ENCODE data around the gene ZNF543.

ZNF543 gene

GRCh38 chr19:57280962-57281400 is 39.3 kb upstream of the ZNF543 start:
- TF ChIP-seq ZFX (IDR thresholded peaks at IDR 0.05) (no peak), CTCF (conservative IDR thresholded peaks at IDR 0.05) (no peak)

GRCh38 chr19:57282011-57282643 is 38.1 kb upstream of the ZNF543 start:
- no peak overlapping the region for H3K27ac ChIP-seq

More at GRCh38 chr19:57280962-57281400, 39.3 kb upstream of the ZNF543 start:
- peak overlapping the region; percentile 85 for H3K27ac ChIP-seq

GRCh38 chr19:57288373-57288772 is 31.9 kb upstream of the ZNF543 start:
- H3K27ac ChIP-seq = no peak overlapping the region
- no peak for TF ChIP-seq CTCF (conservative IDR thresholded peaks at IDR 0.05)
- no peak for TF ChIP-seq ZFX (IDR thresholded peaks at IDR 0.05)

More at GRCh38 chr19:57282011-57282643, 38.1 kb upstream of the ZNF543 start:
- TF ChIP-seq ZFX (IDR thresholded peaks at IDR 0.05) (no peak), CTCF (conservative IDR thresholded peaks at IDR 0.05) (no peak)

DNA sequence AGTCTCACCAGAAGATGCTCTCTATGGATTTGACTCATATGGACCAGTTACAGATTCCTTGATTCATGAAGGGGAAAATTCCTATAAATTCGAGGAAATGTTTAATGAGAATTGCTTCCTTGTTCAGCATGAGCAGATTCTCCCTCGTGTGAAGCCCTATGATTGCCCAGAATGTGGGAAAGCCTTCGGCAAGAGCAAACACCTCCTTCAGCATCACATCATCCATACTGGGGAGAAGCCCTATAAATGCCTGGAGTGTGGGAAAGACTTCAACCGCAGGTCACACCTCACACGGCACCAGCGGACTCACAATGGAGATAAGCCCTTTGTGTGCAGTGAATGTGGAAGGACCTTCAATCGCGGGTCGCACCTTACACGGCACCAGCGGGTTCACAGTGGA is 29.3 kb upstream of the ZNF543 start:
- H3K27ac ChIP-seq = no peak overlapping the region
- no peak for TF ChIP-seq ZFX (IDR thresholded peaks at IDR 0.05)
- TF ChIP-seq CTCF (conservative IDR thresholded peaks at IDR 0.05) = no peak

DNA sequence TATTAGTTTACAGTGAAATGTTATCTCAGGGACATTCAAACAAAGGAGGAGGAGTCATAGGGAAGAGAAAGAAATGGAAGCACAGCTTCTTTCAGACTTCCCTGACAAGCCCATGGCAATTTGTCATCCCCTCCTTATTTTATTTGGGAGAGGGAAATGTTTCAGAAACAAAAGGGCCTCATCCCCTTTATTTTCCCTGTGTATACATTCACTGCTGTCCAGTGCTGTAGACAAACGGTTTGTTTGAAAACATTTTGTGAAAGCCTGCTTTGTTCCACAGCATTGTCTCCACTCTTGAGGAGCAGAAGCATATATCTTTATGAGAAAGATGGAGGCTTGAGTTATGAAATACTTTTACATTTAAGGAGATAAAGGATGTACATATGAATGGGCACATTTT is 27.7 kb upstream of the ZNF543 start:
- TF ChIP-seq ZFX (IDR thresholded peaks at IDR 0.05) (no peak), CTCF (conservative IDR thresholded peaks at IDR 0.05) (no peak)
- no peak overlapping the region for H3K27ac ChIP-seq

- H3K27ac ChIP-seq = no peak overlapping the region
- TF ChIP-seq ZFX (IDR thresholded peaks at IDR 0.05) (no peak), CTCF (conservative IDR thresholded peaks at IDR 0.05) (no peak)
Observed at GRCh38 chr19:57293719-57294118, 26.6 kb upstream of the ZNF543 start.

DNA sequence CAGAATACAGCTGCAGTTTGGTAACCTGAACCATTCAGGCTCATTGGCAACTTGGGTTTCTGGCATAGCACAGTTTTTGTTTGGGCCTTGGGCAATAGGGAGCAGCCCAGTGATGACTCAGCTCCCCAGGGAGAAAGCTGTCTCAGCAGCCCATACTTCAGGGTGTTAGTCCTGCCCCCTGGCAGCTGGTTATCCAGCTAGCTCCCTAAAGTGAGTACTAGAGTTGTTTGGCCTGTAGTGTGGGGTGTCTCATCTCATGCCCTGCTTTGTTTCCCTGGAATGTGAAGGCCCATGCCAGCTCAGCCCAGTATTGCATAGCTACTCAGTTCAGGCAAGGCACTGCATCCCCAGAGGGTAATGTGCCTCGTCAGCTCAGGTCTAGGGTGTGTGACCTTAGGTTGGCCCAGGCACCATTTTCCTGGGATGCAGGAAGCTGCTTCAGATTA is 18.2 kb upstream of the ZNF543 start:
- H3K27ac ChIP-seq = no peak overlapping the region
- TF ChIP-seq CTCF (conservative IDR thresholded peaks at IDR 0.05) = no peak
- TF ChIP-seq ZFX (IDR thresholded peaks at IDR 0.05) = no peak
